ENCODE measurements around the gene BYSL.

The BYSL gene

DNA sequence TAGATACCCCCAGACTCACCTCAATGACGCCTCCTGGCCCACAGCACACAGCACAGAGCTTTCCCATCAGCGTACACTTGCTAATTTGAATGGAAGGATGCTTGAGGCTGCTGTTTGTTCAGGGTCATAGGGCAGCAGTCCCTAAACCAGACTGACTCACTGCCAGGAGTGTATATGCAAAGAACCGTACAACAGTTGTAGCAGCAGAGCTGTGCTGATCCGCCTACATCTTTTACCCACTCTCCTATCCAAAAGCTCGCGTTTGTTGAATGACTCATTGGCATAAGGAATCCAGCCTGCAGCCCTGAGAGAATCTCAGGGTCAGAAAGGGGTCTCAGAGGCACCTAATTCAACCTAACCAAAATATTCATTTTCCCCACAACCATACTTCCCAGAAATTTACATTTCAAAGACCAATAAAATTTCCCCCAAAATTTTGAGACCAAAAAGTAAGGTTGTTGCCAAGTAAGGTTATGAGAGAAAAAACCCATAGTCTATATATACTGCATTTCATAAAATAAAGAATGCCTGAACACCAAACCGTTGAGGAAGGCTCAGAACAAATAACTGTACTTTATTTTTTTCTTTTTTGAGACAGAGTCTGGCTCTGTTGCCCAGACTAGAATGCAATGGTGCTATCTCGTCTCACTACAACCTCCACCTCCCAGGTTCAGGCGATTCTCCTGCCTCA is 55.6 kb downstream of the BYSL start:
- DNase-seq (ENCODE audit: low read depth in 2 of 2), result peak; percentile 17 to 24

All from stimulated activated CD8-positive, alpha-beta memory T cell treated with anti-CD3 and anti-CD28 coated beads, Interleukin-7, amount 100 ng/mL, for 4 hours (primary cell).